Activated naive CD8-positive, alpha-beta T cell (primary cell): ENCODE results near the gene POMZP3.
"Not testable (repeated sequence)": the region's sequence is repeated elsewhere in the genome, so short reads cannot be mapped to it uniquely, and the experiment has no call there.

ENCODE experiments used
- H3K27ac Mint-ChIP-seq: one replicate; pipeline ENCODE4 v1.8.0; 2021; ENCODE audit warnings: mixed read lengths
- H3K27me3 Mint-ChIP-seq: one replicate; pipeline ENCODE4 v1.8.0; 2021; ENCODE audit warnings: mixed read lengths
- H3K36me3 Mint-ChIP-seq: one replicate; pipeline ENCODE4 v1.8.0; 2021; ENCODE audit warnings: mixed read lengths
- H3K4me1 Mint-ChIP-seq: one replicate; pipeline ENCODE4 v1.8.0; 2021; ENCODE audit warnings: low read depth, mixed read lengths
- H3K4me3 Mint-ChIP-seq: one replicate; pipeline ENCODE4 v1.8.0; 2021; ENCODE audit warnings: mild to moderate bottlenecking, mixed read lengths
- H3K9me3 Mint-ChIP-seq: one replicate; pipeline ENCODE4 v1.8.0; 2021; ENCODE audit warnings: low read depth, mixed read lengths

The POMZP3 gene

DNA sequence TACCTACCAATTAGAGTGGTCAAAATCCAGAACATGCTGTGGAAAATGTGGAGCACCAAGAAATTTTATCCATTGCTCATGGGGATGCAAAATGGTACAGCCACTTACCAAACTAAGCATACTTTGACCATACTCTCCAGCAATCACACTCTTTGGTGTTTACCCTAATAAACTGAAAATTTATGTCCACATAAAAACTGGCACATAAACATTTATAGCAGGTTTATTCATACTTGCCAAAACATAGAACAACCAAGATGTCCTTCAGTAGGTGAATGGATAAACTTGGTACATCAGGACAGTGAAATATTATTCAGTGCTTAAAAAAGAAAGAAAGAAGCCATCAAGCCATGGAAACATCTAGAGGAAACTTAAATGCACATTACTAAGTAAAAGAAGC is 59.3 kb downstream of the POMZP3 start:
- H3K4me1 Mint-ChIP-seq = peaks cover 14% of the 10 kb centered on the region
- not testable (repeated sequence) for H3K27ac Mint-ChIP-seq, H3K27me3 Mint-ChIP-seq, H3K36me3 Mint-ChIP-seq, H3K4me3 Mint-ChIP-seq, H3K9me3 Mint-ChIP-seq

DNA sequence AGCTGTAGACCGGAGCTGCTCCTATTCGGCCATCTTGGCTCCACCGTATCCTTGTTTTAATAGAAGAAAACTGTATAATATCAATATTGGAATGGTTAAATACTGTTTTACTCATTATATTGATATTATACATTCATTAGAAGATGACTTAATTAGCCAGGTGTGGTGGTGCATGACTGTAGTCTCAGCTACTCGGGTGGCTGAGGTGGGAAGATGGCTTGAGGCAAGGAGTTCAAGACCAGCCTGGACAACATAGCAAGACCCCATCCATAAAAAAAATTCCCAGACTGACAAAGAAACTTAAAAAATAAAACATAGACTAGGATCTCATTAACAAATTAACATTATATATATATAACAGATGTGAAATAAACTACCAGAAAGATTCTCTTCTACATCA is 59.8 kb downstream of the POMZP3 start:
- not testable (repeated sequence) for H3K27me3 Mint-ChIP-seq, H3K9me3 Mint-ChIP-seq, H3K27ac Mint-ChIP-seq, H3K4me3 Mint-ChIP-seq, H3K36me3 Mint-ChIP-seq
- H3K4me1 Mint-ChIP-seq = peaks cover 18% of the 10 kb centered on the region

DNA sequence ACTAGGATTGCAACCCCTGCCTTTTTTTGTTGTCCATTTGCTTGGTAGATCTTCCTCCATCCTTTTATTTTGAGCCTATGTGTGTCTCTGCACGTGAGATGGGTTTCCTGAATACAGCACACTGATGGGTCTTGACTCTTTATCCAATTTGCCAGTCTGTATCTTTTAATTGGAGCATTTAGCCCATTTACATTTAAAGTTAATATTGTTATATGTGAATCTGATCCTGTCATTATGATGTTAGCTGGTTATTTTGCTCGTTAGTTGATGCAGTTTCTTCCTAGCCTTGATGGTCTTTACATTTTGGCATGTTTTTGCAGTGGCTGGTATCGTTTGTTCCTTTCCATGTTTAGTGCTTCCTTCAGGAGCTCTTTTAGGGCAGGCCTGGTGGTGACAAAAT is 62.1 kb downstream of the POMZP3 start:
- peaks cover 23% of the 10 kb centered on the region for H3K4me1 Mint-ChIP-seq
- H3K27ac Mint-ChIP-seq, H3K4me3 Mint-ChIP-seq, H3K27me3 Mint-ChIP-seq, H3K9me3 Mint-ChIP-seq, H3K36me3 Mint-ChIP-seq: not testable (repeated sequence)

DNA sequence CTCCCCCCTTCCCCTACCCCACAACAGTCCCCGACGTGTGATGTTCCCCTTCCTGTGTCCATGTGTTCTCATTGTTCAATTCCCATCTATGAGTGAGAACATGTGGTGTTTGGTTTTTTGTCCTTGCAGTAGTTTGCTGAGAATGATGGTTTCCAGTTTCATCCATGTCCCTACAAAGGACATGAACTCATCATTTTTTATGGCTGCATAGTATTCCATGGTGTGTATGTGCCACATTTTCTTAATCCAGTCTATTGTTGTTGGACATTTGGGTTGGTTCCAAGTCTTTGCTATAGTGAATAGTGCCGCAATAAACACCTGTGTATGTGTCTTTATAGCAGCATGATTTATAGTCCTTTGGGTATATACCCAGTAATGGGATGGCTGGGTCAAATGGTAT is 65.7 kb downstream of the POMZP3 start:
- H3K27ac Mint-ChIP-seq, H3K9me3 Mint-ChIP-seq, H3K27me3 Mint-ChIP-seq, H3K36me3 Mint-ChIP-seq, H3K4me3 Mint-ChIP-seq: not testable (repeated sequence)
- peaks cover 38% of the 10 kb centered on the region for H3K4me1 Mint-ChIP-seq

DNA sequence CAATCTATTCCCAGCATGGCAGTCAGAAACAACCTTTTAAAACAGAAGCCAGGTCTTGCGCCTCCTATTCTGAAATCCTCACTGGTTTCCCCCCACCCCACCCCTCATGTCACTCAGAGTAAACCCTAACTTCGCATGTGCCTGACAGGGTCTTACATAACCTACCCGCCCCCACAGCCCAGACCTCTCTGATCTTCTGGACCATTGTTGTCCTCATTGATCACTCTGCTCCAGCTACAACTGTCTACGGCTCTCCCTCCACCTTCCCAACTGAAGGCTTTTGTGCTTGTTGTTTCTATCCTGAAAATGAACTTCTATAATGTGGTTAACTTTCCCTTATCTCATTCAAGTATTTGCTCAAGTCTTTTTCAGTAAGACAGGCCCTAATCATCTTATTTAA is 66.9 kb downstream of the POMZP3 start:
- not testable (repeated sequence) for H3K27me3 Mint-ChIP-seq, H3K27ac Mint-ChIP-seq, H3K36me3 Mint-ChIP-seq, H3K4me3 Mint-ChIP-seq, H3K9me3 Mint-ChIP-seq
- H3K4me1 Mint-ChIP-seq = peaks cover 39% of the 10 kb centered on the region
